B cell (primary cell): ENCODE results near the gene SLC1A2. TPM values are rescaled to one million over a fixed set of nuclear protein-coding genes. Genes with fewer than 3 reads are reported as not detected.

Experiments
- ATAC-seq: fragments of 200-7000 bp; cut with Tn5 transposase; one replicate; pipeline ENCODE4 v1.10.0; 2021; ENCODE audit warnings: low read depth, mild to moderate bottlenecking, moderate number of reproducible peaks, moderate library complexity
- CTCF ChIA-PET: fragments of 350-600 bp; sonication (Branson Sonifier 250); formaldehyde crosslinking; loops from one replicate; lab custom pipeline; 2021; ENCODE audit warnings: antibody characterized with exemption, inconsistent platforms; lab: Charles Lee
- POLR2A ChIA-PET: fragments of 350-600 bp; sonication (Branson Sonifier 250); formaldehyde crosslinking; loops from one replicate; lab custom pipeline; 2021; ENCODE audit warnings: antibody characterized with exemption; lab: Charles Lee
- DNase-seq: peaks from one replicate; pipeline ENCODE4 v3.0.0; 2013
- H2AFZ ChIP-seq: 2 replicates; pipeline ENCODE4 v1.6.1; 2012; ENCODE audit warnings: mild to moderate bottlenecking, low read depth, low read length; ENCODE audit not compliant: insufficient read depth, poor library complexity, severe bottlenecking
- H3K27ac ChIP-seq, 2 donors: 1 replicate in 1 of 2; 2 replicates in 1 of 2; pipeline ENCODE4 v1.5.1; 2012 to 2013; ENCODE audit warnings: low read length in 2 of 2, mild to moderate bottlenecking in 2 of 2, moderate library complexity in 1 of 2
- H3K27me3 ChIP-seq, 4 experiments: fragments of 200-600 bp in 1 of 4; sonication (generic) in 1 of 4; replicated peaks in 1 of 4; 1 replicate in 2 of 4; 2 replicates in 2 of 4; pipeline versions ENCODE4 v1.6.1 to v1.7.0; 2013 to 2016; ENCODE audit warnings: low read length in 3 of 4, mild to moderate bottlenecking in 2 of 4, mixed read lengths in 1 of 4, moderate library complexity in 1 of 4; ENCODE audit not compliant: insufficient read depth in 4 of 4, control insufficient read depth in 3 of 4; ENCODE audit errors: control extremely low read depth in 1 of 4
- H3K36me3 ChIP-seq, 2 experiments: replicated peaks in 1 of 2; 1 replicate in 1 of 2; 2 replicates in 1 of 2; pipeline versions ENCODE4 v1.6.1 to v1.7.1; 2013; ENCODE audit warnings: low read length in 1 of 2; ENCODE audit not compliant: insufficient read depth in 2 of 2, control insufficient read depth in 1 of 2; ENCODE audit errors: control extremely low read depth in 1 of 2, extremely low read depth in 1 of 2
- H3K4me1 ChIP-seq, 2 donors: fragments of 200-600 bp in 1 of 2; sonication (generic) in 1 of 2; 1 replicate in 1 of 2; 2 replicates in 1 of 2; pipeline versions ENCODE4 v1.5.1 to v1.6.1; 2013 to 2017; ENCODE audit warnings: low read length in 2 of 2; ENCODE audit not compliant: control insufficient read depth in 2 of 2, insufficient read depth in 2 of 2
- H3K4me2 ChIP-seq: replicated peaks from 2 replicates; pipeline ENCODE3; 2012; ENCODE audit warnings: mild to moderate bottlenecking, low read depth, low read length; ENCODE audit not compliant: poor library complexity, severe bottlenecking
- H3K4me3 ChIP-seq, 5 experiments: fragments of 200-600 bp in 1 of 5; sonication (generic) in 1 of 5; 1 replicate in 3 of 5; 2 replicates in 2 of 5; pipeline versions ENCODE4 v1.5.1 to v1.7.0; 2011 to 2016; ENCODE audit warnings: low read length in 4 of 5, mild to moderate bottlenecking in 4 of 5, low read depth in 2 of 5, control low read depth in 1 of 5, moderate library complexity in 1 of 5; ENCODE audit not compliant: insufficient read depth in 1 of 5; ENCODE audit errors: control extremely low read depth in 1 of 5, extremely low read depth in 1 of 5
- H3K79me2 ChIP-seq: fragments of 200-600 bp; sonication (generic); one replicate; pipeline ENCODE4 v1.6.0; 2016; ENCODE audit warnings: low read length; ENCODE audit not compliant: control insufficient read depth, insufficient read depth
- H3K9ac ChIP-seq: fragments of 200-600 bp; sonication (generic); 2 replicates; pipeline ENCODE4 v1.6.1; 2017; ENCODE audit warnings: mild to moderate bottlenecking, low read length, moderate library complexity
- H3K9me3 ChIP-seq, 3 donors: one replicate each; pipeline versions ENCODE4 v1.6.1 to v1.7.1; 2013; ENCODE audit warnings: low read length in 2 of 3; ENCODE audit not compliant: control insufficient read depth in 2 of 3, insufficient read depth in 1 of 3; ENCODE audit errors: control extremely low read depth in 1 of 3
- H4K20me1 ChIP-seq: 2 replicates; pipeline ENCODE4 v1.6.0; 2012; ENCODE audit warnings: mild to moderate bottlenecking, low read length; ENCODE audit not compliant: insufficient read depth, control insufficient read depth, poor library complexity, severe bottlenecking
- H3K27ac Mint-ChIP-seq: one replicate; pipeline ENCODE4 v1.8.0; 2021; ENCODE audit warnings: mixed read lengths
- H3K27me3 Mint-ChIP-seq: one replicate; pipeline ENCODE4 v1.8.0; 2021; ENCODE audit warnings: mixed read lengths
- H3K4me1 Mint-ChIP-seq: one replicate; pipeline ENCODE4 v1.8.0; 2021; ENCODE audit warnings: mixed read lengths
- H3K4me3 Mint-ChIP-seq: one replicate; pipeline ENCODE4 v1.8.0; 2021; ENCODE audit warnings: mixed read lengths
- H3K9me3 Mint-ChIP-seq: one replicate; pipeline ENCODE4 v1.8.0; 2022; ENCODE audit warnings: mixed read lengths; ENCODE audit not compliant: insufficient read depth
- CTCF ChIP-seq: fragments of 200-600 bp; IDR thresholded peaks from one replicate; pipeline ENCODE4 v1.8.0; 2022; ENCODE audit warnings: antibody characterized with exemption, mild to moderate bottlenecking
- EZH2 ChIP-seq: IDR thresholded peaks from 2 replicates; pipeline ENCODE4 v1.6.1; 2012; ENCODE audit warnings: borderline replicate concordance, low read depth, mild to moderate bottlenecking, moderate library complexity, low read length; ENCODE audit not compliant: insufficient read depth, poor library complexity, severe bottlenecking
- WGBS: methylation state at CpG from one replicate; pipeline ENCODE4 v1.1.5; 2013; ENCODE audit warnings: missing lambda C conversion rate; ENCODE audit not compliant: insufficient coverage; 5-methylcytosine and 5-hydroxymethylcytosine counted together
- intact Hi-C: fragments of 100-400 bp; cut with micrococcal nuclease; formaldehyde crosslinking; loops from one replicate; pipeline ENCODE4 v1.10.0; 2022
- polyA plus RNA-seq: library from polyadenylated mRNA; depleted of rRNA; stranded (reverse); fragments of >200 nt; gene quantifications from 2 replicates; pipeline ENCODE4 v1.2.3, GENCODE V29; 2012
- total RNA-seq, 2 donors: library from RNA; stranded (reverse); fragments of 120-200 nt in 1 of 2; gene quantifications; 1 replicate in 1 of 2; 2 replicates in 1 of 2; pipeline versions ENCODE4 v1.2.3 to v1.2.4, GENCODE V29; 2013 to 2022

Gene SLC1A2
- total and polyA plus RNA-seq, 2 donors (not counting 1 experiment from before 2014, with no cell fraction given) = not detected

- Histone ChIP-seq H3K4me1 (peaks cover 12 to 14% of the 10 kb centered on the region in 2 donors), H3K27me3 (peaks cover 0 to 26% (median 19%) of the 10 kb centered on the region in 4 experiments), H3K9ac (no peak overlapping the region), H3K79me2 (no peaks in the 10 kb centered on the region), H3K4me2 (no peak overlapping the region), H3K9me3 (no peaks in the 10 kb centered on the region), H3K4me3 (no peak overlapping the region), H3K27ac (no peak overlapping the region), H4K20me1 (no peaks in the 10 kb centered on the region), H2AFZ (no peak overlapping the region), H3K36me3 (no peaks in the 10 kb centered on the region)
- H3K4me1 Mint-ChIP-seq = peaks cover 5% of the 10 kb centered on the region
- H3K27me3 Mint-ChIP-seq = peaks cover 62% of the 10 kb centered on the region
- H3K27ac Mint-ChIP-seq = no peak overlapping the region
- WGBS = no CpG with 5 or more reads among the region's 2 CpGs
- DNase-seq = no peak
- no peaks in the 10 kb centered on the region for H3K9me3 Mint-ChIP-seq
- intact Hi-C loops = loop anchor here (5.0 kb wide), 2 partner anchors 487 to 897 kb away; no protein-coding TSS in a partner anchor
- no peak for ATAC-seq
- CTCF ChIA-PET = interaction anchor here (1.0 kb wide), 1 partner anchor 215 kb away, joined by 3 read pairs; no protein-coding TSS in a partner anchor
- no peak overlapping the region for H3K4me3 Mint-ChIP-seq
- TF ChIP-seq EZH2 = no peak
- TF ChIP-seq CTCF = no peak
- POLR2A ChIA-PET = no interaction called here
These were observed 4.6 kb downstream of the SLC1A2 start for GRCh38 chr11:35414776-35415175.

- no peak overlapping the region for H3K27ac Mint-ChIP-seq
- intact Hi-C loops = loop anchor here (5.0 kb wide), 1 partner anchor 487 kb away; no protein-coding TSS in a partner anchor
- ChIA-PET CTCF (interaction anchor here (1.0 kb wide), 1 partner anchor 215 kb away, joined by 3 read pairs; no protein-coding TSS in a partner anchor), POLR2A (no interaction called here)
- H3K27me3 ChIP-seq = peaks cover 0 to 22% (median 18%) of the 10 kb centered on the region in 4 experiments
- no peak overlapping the region for H3K9ac ChIP-seq
- no CpG with 5 or more reads among the region's 6 CpGs for WGBS
- H3K27me3 Mint-ChIP-seq = peaks cover 62% of the 10 kb centered on the region
- peaks cover 3% of the 10 kb centered on the region for H3K4me1 Mint-ChIP-seq
- H3K4me1 ChIP-seq = peaks cover 8 to 9% of the 10 kb centered on the region in 2 donors
- no peak for ATAC-seq
- no peaks in the 10 kb centered on the region for H3K36me3 ChIP-seq
- H2AFZ ChIP-seq = no peak overlapping the region
- H3K9me3 Mint-ChIP-seq = no peaks in the 10 kb centered on the region
- TF ChIP-seq EZH2 = no peak
- no peak for TF ChIP-seq CTCF
- no peak overlapping the region for H3K4me3 ChIP-seq
- H3K4me2 ChIP-seq = no peak overlapping the region
- no peaks in the 10 kb centered on the region for H4K20me1 ChIP-seq
- DNase-seq = no peak
- no peak overlapping the region for H3K4me3 Mint-ChIP-seq
- H3K9me3 ChIP-seq = no peaks in the 10 kb centered on the region
- H3K27ac ChIP-seq = no peak overlapping the region
- H3K79me2 ChIP-seq = no peaks in the 10 kb centered on the region
These were observed 5.0 kb downstream of the SLC1A2 start for GRCh38 chr11:35414311-35414710.
